Stimulated activated CD8-positive, alpha-beta memory T cell treated with anti-CD3 and anti-CD28 coated beads, Interleukin-4, amount 100 ng/mL, for 48 hours (primary cell): ENCODE data around the gene PDIA5.

Experiments
- DNase-seq: peaks from one replicate; pipeline ENCODE4 v3.0.0-alpha.2; 2020

Gene PDIA5

GRCh38 chr3:123188058-123188457 is 121.2 kb downstream of the PDIA5 start:
- no peak for DNase-seq

- DNase-seq: no peak
These were observed 126.8 kb downstream of the PDIA5 start for GRCh38 chr3:123193448-123194101.

- no peak for DNase-seq
These were observed 127.7 kb downstream of the PDIA5 start for GRCh38 chr3:123194552-123194951.

DNA sequence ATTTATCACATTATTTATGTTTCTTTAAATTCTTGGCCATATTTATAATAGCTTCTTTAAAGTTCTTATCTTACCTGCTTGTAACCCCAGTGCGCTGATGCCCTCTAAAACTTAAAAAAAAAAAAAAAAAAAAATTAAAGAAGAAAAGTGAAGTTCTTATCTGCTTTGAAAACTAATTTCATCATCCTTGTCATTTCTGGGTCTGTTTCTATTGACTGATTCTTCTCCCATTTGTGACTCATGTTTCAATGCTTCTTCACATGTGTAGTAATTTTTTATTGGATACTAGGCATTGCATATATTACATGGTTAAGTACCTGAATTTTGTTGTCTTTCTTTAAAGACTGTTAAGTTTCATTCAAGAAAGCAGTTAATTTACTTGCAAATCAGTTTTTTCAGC is 131.5 kb downstream of the PDIA5 start:
- no peak for DNase-seq

- no peak for DNase-seq
These were observed 134.4 kb downstream of the PDIA5 start for GRCh38 chr3:123201223-123201556.

DNA sequence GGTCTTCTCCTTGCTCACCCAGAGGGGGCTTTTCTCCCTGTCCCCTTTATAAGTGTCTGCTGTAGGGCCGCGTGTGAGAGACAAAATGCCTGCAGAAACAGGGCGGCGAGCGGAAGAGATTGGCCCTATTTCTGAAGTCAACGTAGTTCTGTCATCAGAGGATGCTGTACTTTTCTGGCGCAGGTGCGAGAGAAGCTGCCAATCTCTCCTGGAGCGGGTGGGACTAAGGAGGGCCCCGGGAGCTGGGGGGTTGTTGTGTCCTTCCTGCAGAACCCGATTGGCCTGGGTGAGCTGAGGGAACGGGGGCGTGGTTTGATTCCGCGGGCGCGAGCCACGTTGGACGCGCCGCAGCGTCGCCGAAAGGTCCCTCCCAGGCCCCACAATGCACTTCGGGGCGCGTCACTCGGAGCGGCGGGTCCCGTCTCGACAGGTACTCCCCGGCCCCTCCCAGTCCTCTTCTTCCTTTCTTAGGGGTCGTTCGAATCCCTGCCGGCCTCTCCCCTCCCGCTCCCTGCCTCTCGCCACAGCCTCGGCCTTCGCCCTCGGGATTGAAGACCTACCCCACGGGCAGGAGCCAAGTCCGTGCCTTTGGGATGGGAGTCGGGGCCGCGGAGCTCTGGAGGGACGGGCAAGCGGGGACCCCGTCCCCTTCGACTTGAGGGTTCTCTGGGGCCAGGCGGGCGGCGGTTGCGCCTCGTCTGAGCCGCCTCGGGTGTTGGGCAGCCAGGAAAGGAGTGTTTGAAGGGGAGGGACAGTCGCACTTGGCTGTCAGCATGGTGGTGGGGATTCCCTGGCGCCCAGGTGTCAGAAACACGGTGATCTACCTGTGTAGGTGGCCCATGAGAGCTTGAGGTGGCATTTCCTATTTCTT is 135.0 kb downstream of the PDIA5 start, which contains the start of gene SEC22A:
TSS of gene SEC22A (plus strand) at position 387 of the 871 bp plus-strand sequence. CDS start 7,275 bp downstream, outside the sequence.
- DNase-seq: peak; percentile 97

DNA sequence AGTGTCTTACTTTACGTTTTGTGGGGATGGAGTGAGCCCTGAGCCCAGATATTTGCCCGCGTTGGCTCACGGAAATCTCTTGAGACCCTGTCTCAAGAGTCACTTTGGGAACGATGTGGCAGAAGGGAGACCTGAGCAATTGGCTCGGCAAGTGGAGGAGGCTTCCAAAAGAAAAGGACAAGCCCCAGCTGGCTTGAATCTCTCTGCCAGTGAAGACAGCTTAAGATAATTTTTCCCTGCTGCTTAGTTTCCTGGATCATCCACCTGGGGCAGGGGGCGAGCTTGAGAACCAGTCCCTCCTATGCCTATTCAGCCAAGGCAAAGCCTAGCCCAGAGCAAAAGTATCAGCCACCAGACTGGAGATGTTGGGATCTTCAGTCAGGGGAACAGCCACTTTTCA is 135.6 kb downstream of the PDIA5 start:
- no peak for DNase-seq
